A673 (cell line): ENCODE data around the gene CUL4A.

Experiments used
- CTCF ChIP-seq: fragments of 300-800, 200-600 bp; sonication (generic); conservative IDR thresholded peaks from 2 replicates; pipeline ENCODE4 v1.5.1; 2017; ENCODE audit warnings: low read depth, mild to moderate bottlenecking, antibody characterized with exemption, low read length, moderate library complexity, mixed read lengths
- EZH2 ChIP-seq: fragments of 200-600 bp; sonication (generic); IDR thresholded peaks from 2 replicates; pipeline ENCODE4 v1.6.1; 2017; ENCODE audit warnings: borderline replicate concordance, low read depth, mild to moderate bottlenecking, mixed read lengths, antibody characterized with exemption, low read length; ENCODE audit not compliant: poor library complexity, severe bottlenecking

GRCh38 chr13:113209759-113210421 is 477 bp downstream of the CUL4A start:
- TF ChIP-seq CTCF = no peak
- TF ChIP-seq EZH2 = no peak
